Spleen (tissue), 11 donors: Measurements from ENCODE around the gene PRSS21. TPM values are rescaled to one million over a fixed set of nuclear protein-coding genes. Genes with fewer than 3 reads are reported as not detected.
A peak's percentile ranks its signal among the peaks of the same experiment; 100 is the strongest.

Experiments
- DNase-seq: peaks from one replicate; pipeline ENCODE4 v3.0.0-alpha.2; 2020
- H3K27ac ChIP-seq, 8 donors: fragments of 200-600 bp; sonication (generic) in 7 of 8; 1 replicate in 4 of 8; 2 replicates in 4 of 8; pipeline versions ENCODE4 v1.5.0 to v1.8.0; 2016 to 2021; ENCODE audit warnings: inconsistent platforms in 4 of 8, mild to moderate bottlenecking in 4 of 8, moderate library complexity in 1 of 8
- H3K27me3 ChIP-seq, 7 donors: fragments of 200-600 bp; sonication (generic) in 6 of 7; replicated peaks in 1 of 7; 1 replicate in 4 of 7; 2 replicates in 3 of 7; pipeline versions ENCODE4 v1.5.0 to v1.8.0; 2016 to 2021; ENCODE audit warnings: inconsistent platforms in 3 of 7, mild to moderate bottlenecking in 1 of 7
- H3K36me3 ChIP-seq, 6 donors: fragments of 200-600 bp; sonication (generic) in 5 of 6; 1 replicate in 4 of 6; 2 replicates in 2 of 6; pipeline versions ENCODE4 v1.5.0 to v1.8.0; 2016 to 2021; ENCODE audit warnings: inconsistent platforms in 2 of 6
- H3K4me1 ChIP-seq, 6 donors: fragments of 200-600 bp; sonication (generic) in 5 of 6; 1 replicate in 3 of 6; 2 replicates in 3 of 6; pipeline versions ENCODE4 v1.5.0 to v1.8.0; 2016 to 2021; ENCODE audit warnings: inconsistent platforms in 3 of 6
- H3K4me3 ChIP-seq, 8 donors: fragments of 200-600 bp; sonication (generic) in 7 of 8; 1 replicate in 4 of 8; 2 replicates in 4 of 8; pipeline versions ENCODE4 v1.5.0 to v1.8.0; 2016 to 2021; ENCODE audit warnings: inconsistent platforms in 4 of 8, mild to moderate bottlenecking in 4 of 8, moderate library complexity in 2 of 8
- H3K9me3 ChIP-seq, 8 donors: fragments of 200-600 bp; sonication (generic) in 7 of 8; 1 replicate in 4 of 8; 2 replicates in 4 of 8; pipeline versions ENCODE4 v1.5.0 to v1.8.0; 2016 to 2021; ENCODE audit warnings: inconsistent platforms in 4 of 8
- POLR2A ChIP-seq, 3 donors: fragments of 450-650 bp; IDR thresholded peaks; one replicate each; pipeline ENCODE4 v1.5.1; 2017; ENCODE audit warnings: antibody characterized with exemption in 3 of 3, mild to moderate bottlenecking in 1 of 3
- POLR2AphosphoS5 ChIP-seq, 3 donors: sonication (generic); formaldehyde crosslinking; IDR thresholded peaks; one replicate each; pipeline ENCODE4 v1.5.1; 2017; ENCODE audit warnings: antibody characterized with exemption in 3 of 3
- WGBS, 5 donors: extraction: QIAGEN DNeasy Blood & Tissue Kit in 3 of 5; methylation state at CpG; one replicate each; pipeline versions ENCODE4 v1.1.5 to v1.1.7; 2013 to 2018; 5-methylcytosine and 5-hydroxymethylcytosine counted together
- intact Hi-C: fragments of 100-400 bp; cut with DNase I; formaldehyde crosslinking; loops from one replicate; pipeline ENCODE4 v1.15.0; 2023; ENCODE audit warnings: low total_unique reads
- polyA plus RNA-seq, 3 donors: library from polyadenylated mRNA; stranded (reverse); fragments of 200-250 nt; gene quantifications; one replicate each; pipeline ENCODE4 v1.2.1, GENCODE V29; 2013
- total RNA-seq, 7 donors: library from RNA; depleted of rRNA in 3 of 7; stranded (reverse); fragments of >200 nt in 3 of 7; fragmentation: NEBNext Ultra II Directional in 4 of 7; extraction: Animal tissue kit (Norgen Biotek cat#: 25700) in 4 of 7; gene quantifications; one replicate each; pipeline versions ENCODE4 v1.1.0 to v1.2.1, GENCODE V29; 2016 to 2021
- TF ChIP-seq, protein P1 (sequence below), 11 experiments: fragments of 200-600 bp in 7 of 11; fragments of 450-650 bp in 4 of 11; sonication (generic) in 4 of 11; IDR thresholded peaks in 8 of 11; conservative IDR thresholded peaks in 3 of 11; 1 replicate in 7 of 11; 2 replicates in 4 of 11; pipeline versions ENCODE4 v1.4.0 to v1.8.0; 2016 to 2021; ENCODE audit warnings: antibody characterized with exemption in 11 of 11, inconsistent platforms in 4 of 11, mild to moderate bottlenecking in 1 of 11
- donor health status: healthy with polysubstance abuse.
- donor health status: DM: no; HTN: no; CAD: no; lungs with moderate emphysema.
- donor health status: DM: no; HTN: no; CAD: no.
- donor health status: Bipolar disorder and iron deficiency.
- donor health status: healthy.
- donor health status: DM: no; HTN: no; CAD: no.
- donor health status: DM: yes; HTN: yes; CAD: no.

Gene PRSS21
- total and polyA plus RNA-seq, 10 donors, result 0.49 to 4.9 (median 1.6) TPM

GRCh38 chr16:2840914-2841313 is 23.9 kb downstream of the PRSS21 start:
- Histone ChIP-seq H3K27ac (peak overlapping the region in 2 of 8 donors; percentile 79 to 85), H3K27me3 (peaks cover 0 to 27% (median 0%) of the 10 kb centered on the region in 7 donors), H3K36me3 (no peaks in the 10 kb centered on the region), H3K9me3 (no peaks in the 10 kb centered on the region), H3K4me1 (peaks cover 14 to 39% (median 32%) of the 10 kb centered on the region in 6 donors), H3K4me3 (peak overlapping the region in 1 of 8 donors; percentile 50)
- DNase-seq, result peak; percentile 72
- WGBS, 5 donors, result 53 to 69% (median 66%) methylated on average over 4 to 12 of the region's 12 CpGs
- TF ChIP-seq, protein P1, sequence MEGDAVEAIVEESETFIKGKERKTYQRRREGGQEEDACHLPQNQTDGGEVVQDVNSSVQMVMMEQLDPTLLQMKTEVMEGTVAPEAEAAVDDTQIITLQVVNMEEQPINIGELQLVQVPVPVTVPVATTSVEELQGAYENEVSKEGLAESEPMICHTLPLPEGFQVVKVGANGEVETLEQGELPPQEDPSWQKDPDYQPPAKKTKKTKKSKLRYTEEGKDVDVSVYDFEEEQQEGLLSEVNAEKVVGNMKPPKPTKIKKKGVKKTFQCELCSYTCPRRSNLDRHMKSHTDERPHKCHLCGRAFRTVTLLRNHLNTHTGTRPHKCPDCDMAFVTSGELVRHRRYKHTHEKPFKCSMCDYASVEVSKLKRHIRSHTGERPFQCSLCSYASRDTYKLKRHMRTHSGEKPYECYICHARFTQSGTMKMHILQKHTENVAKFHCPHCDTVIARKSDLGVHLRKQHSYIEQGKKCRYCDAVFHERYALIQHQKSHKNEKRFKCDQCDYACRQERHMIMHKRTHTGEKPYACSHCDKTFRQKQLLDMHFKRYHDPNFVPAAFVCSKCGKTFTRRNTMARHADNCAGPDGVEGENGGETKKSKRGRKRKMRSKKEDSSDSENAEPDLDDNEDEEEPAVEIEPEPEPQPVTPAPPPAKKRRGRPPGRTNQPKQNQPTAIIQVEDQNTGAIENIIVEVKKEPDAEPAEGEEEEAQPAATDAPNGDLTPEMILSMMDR (IDR thresholded peaks at IDR 0.05 in 8 of 11, conservative IDR thresholded peaks at IDR 0.05 in 3 of 11), result no peak
- no peak for TF ChIP-seq POLR2A (IDR thresholded peaks at IDR 0.05)
- no peak for TF ChIP-seq POLR2AphosphoS5 (IDR thresholded peaks at IDR 0.05)
- intact Hi-C loops, result no loop called here

- TF ChIP-seq POLR2A (IDR thresholded peaks at IDR 0.05), result no peak
- TF ChIP-seq, protein P1 (IDR thresholded peaks at IDR 0.05 in 8 of 11, conservative IDR thresholded peaks at IDR 0.05 in 3 of 11), result no peak
- no peak for TF ChIP-seq POLR2AphosphoS5 (IDR thresholded peaks at IDR 0.05)
- no peaks in the 10 kb centered on the region for H3K9me3 ChIP-seq
- H3K27ac ChIP-seq, result peak overlapping the region; percentile 8 to 85 (median 65)
- peaks cover 0 to 19% (median 0%) of the 10 kb centered on the region in 7 donors for H3K27me3 ChIP-seq
- WGBS, 5 donors, result 58 to 74% (median 72%) methylated on average over 5 to 18 of the region's 18 CpGs
- H3K36me3 ChIP-seq, result no peaks in the 10 kb centered on the region
- H3K4me1 ChIP-seq, result peaks cover 14 to 39% (median 32%) of the 10 kb centered on the region in 6 donors
- intact Hi-C loops, result no loop called here
- peak overlapping the region in 4 of 8 donors; percentile 4 to 50 (median 12) for H3K4me3 ChIP-seq
- peak; percentile 74 for DNase-seq
Measured at GRCh38 chr16:2841606-2842339, 24.7 kb downstream of the PRSS21 start.

- H3K4me3 ChIP-seq, result peak overlapping the region in 4 of 8 donors; percentile 4 to 50 (median 12)
- DNase-seq, result peak; percentile 89
- peaks cover 0 to 18% (median 0%) of the 10 kb centered on the region in 7 donors for H3K27me3 ChIP-seq
- intact Hi-C loops, result no loop called here
- WGBS, 5 donors, result 20 to 51% (median 31%) methylated on average over 19 to 40 of the region's 40 CpGs
- no peaks in the 10 kb centered on the region for H3K9me3 ChIP-seq
- TF ChIP-seq, protein P1 (IDR thresholded peaks at IDR 0.05 in 8 of 11, conservative IDR thresholded peaks at IDR 0.05 in 3 of 11), result peak; percentile 30 to 74 (median 65)
- TF ChIP-seq POLR2A (IDR thresholded peaks at IDR 0.05) (no peak), POLR2AphosphoS5 (IDR thresholded peaks at IDR 0.05) (peak; percentile 71 to 78 (median 72))
- peak overlapping the region; percentile 8 to 85 (median 65) for H3K27ac ChIP-seq
- no peaks in the 10 kb centered on the region for H3K36me3 ChIP-seq
- H3K4me1 ChIP-seq, result peaks cover 14 to 39% (median 32%) of the 10 kb centered on the region in 6 donors
Measured at GRCh38 chr16:2842340-2843000, 25.4 kb downstream of the PRSS21 start.

DNA sequence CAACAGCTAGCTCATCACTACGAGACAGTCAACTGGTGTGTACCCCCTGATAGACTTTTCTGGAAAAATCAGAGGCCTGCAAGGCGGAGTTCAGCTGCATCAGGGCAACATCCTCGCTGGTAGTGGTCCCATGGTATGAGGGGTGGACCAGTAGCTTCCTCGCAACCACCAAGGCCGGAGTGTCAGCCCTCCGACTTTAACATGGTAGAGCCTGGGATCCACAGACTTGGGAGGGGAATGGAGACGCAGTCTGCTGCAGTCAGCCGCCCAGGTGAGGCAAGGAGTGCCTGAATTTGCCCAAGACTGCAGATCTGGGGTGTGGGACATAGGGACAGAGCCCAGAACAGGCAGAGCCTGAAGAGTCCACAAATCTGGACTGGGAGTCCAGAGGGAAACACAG is 26.5 kb downstream of the PRSS21 start:
- peaks cover 0 to 19% (median 0%) of the 10 kb centered on the region in 7 donors for H3K27me3 ChIP-seq
- no peak overlapping the region for H3K4me3 ChIP-seq
- peak; percentile 52 for DNase-seq
- intact Hi-C loops, result no loop called here
- peak overlapping the region in 3 of 8 donors; percentile 8 to 71 (median 56) for H3K27ac ChIP-seq
- H3K9me3 ChIP-seq, result no peaks in the 10 kb centered on the region
- TF ChIP-seq POLR2AphosphoS5 (IDR thresholded peaks at IDR 0.05) (no peak), POLR2A (IDR thresholded peaks at IDR 0.05) (no peak)
- TF ChIP-seq, protein P1 (IDR thresholded peaks at IDR 0.05 in 8 of 11, conservative IDR thresholded peaks at IDR 0.05 in 3 of 11), result no peak
- H3K4me1 ChIP-seq, result peaks cover 14 to 35% (median 30%) of the 10 kb centered on the region in 6 donors
- WGBS, 5 donors, result 89 to 96% (median 90%) methylated on average over 8 of the region's 8 CpGs
- no peaks in the 10 kb centered on the region for H3K36me3 ChIP-seq
